Measurements from ENCODE around the gene FTO. TPM values are rescaled to one million over a fixed set of nuclear protein-coding genes. Genes with fewer than 3 reads are reported as not detected.

The FTO gene
- total and polyA plus RNA-seq, 2 of the 8 experiments (the other 6 are each of a cell fraction or from before 2014, with no cell fraction given) = 34.5 to 59.8 TPM

- Histone ChIP-seq H2BK5ac (ENCODE audit: low read depth, low read length) (no peak overlapping the region), H3K36me3 (ENCODE audit: control insufficient read depth in 2 of 4, insufficient read depth in 4 of 4, low read length in 3 of 4) (no peaks in the 10 kb centered on the region), H4K5ac (ENCODE audit: insufficient read length, low read depth, low read length) (no peak overlapping the region), H3K23ac (ENCODE audit: insufficient read length) (no peak overlapping the region), H3K9ac (replicated peaks in 1 of 4; ENCODE audit: extremely low read depth in 1 of 4, low read depth in 3 of 4, low read length in 3 of 4) (no peak overlapping the region), H3K23me2 (ENCODE audit: low read depth, low read length) (no peaks in the 10 kb centered on the region), H2AK5ac (ENCODE audit: low read depth, low read length) (no peak overlapping the region), H3K27me3 (replicated peaks in 1 of 4; ENCODE audit: control insufficient read depth in 3 of 4, extremely low read depth in 1 of 4, insufficient read depth in 3 of 4, low read length in 3 of 4) (no peaks in the 10 kb centered on the region), H3K56ac (replicated peaks; ENCODE audit: insufficient read length, low read depth, low read length) (no peak overlapping the region), H4K91ac (replicated peaks; ENCODE audit: insufficient read length, low read length) (no peak overlapping the region), H3K18ac (ENCODE audit: extremely low read depth, low read length) (no peak overlapping the region), H2BK15ac (ENCODE audit: low read length) (no peak overlapping the region), H3K27ac (ENCODE audit: low read depth, low read length) (no peak overlapping the region), H4K20me1 (replicated peaks in 1 of 2; ENCODE audit: control insufficient read depth in 1 of 2, insufficient read depth in 2 of 2, low read length in 2 of 2) (no peaks in the 10 kb centered on the region), H4K8ac (ENCODE audit: extremely low read depth, insufficient read depth, low read length) (no peak overlapping the region), H2BK120ac (replicated peaks; ENCODE audit: low read depth, low read length) (no peak overlapping the region), H3K4ac (replicated peaks; ENCODE audit: insufficient read length, low read depth, low read length) (no peak overlapping the region), H2AFZ (ENCODE audit: low read length) (no peak overlapping the region), H3K4me2 (ENCODE audit: insufficient read depth in 1 of 2, low read depth in 2 of 2, low read length in 2 of 2) (no peak overlapping the region), H3K4me3 (ENCODE audit: extremely low read depth in 1 of 4, insufficient read depth in 2 of 4, low read depth in 3 of 4, low read length in 4 of 4) (no peak overlapping the region), H2BK20ac (ENCODE audit: low read length) (no peak overlapping the region), H3K9me3 (ENCODE audit: insufficient read depth in 2 of 2, low read depth in 1 of 2, low read length in 1 of 2) (no peaks in the 10 kb centered on the region), H3K79me2 (ENCODE audit: control insufficient read depth in 1 of 2, insufficient read depth in 2 of 2, low read length in 2 of 2) (no peaks in the 10 kb centered on the region), H3K79me1 (ENCODE audit: low read depth, low read length) (no peaks in the 10 kb centered on the region), H3K14ac (ENCODE audit: insufficient read length) (no peak overlapping the region), H2BK12ac (ENCODE audit: low read depth, low read length) (no peak overlapping the region), H3K4me1 (replicated peaks in 1 of 4; ENCODE audit: control insufficient read depth in 3 of 4, insufficient read depth in 4 of 4, low read length in 3 of 4) (peaks cover 0 to 8% (median 2%) of the 10 kb centered on the region in 4 experiments; a peak in 2 of 7 replicates)
- FAIRE-seq = no peak
- no peak for DNase-seq (ENCODE audit: low read depth in 1 of 2, low spot score in 2 of 2)
- TF ChIP-seq SRF (IDR thresholded peaks at IDR 0.05; ENCODE audit: low read depth, low read length) (no peak), SP2 (IDR thresholded peaks at IDR 0.05; ENCODE audit: low read length) (no peak), GABPA (IDR thresholded peaks at IDR 0.05; ENCODE audit: borderline replicate concordance, insufficient read depth, low read length) (no peak), CEBPB (IDR thresholded peaks at IDR 0.05; ENCODE audit: low read depth, low read length) (no peak), RNF2 (IDR thresholded peaks at IDR 0.05; ENCODE audit: borderline replicate concordance, low read depth, low read length, missing control alignments, poor library complexity, severe bottlenecking) (no peak), KDM4A (IDR thresholded peaks at IDR 0.05; ENCODE audit: low read depth, low read length, severe bottlenecking) (no peak), POLR2A (IDR thresholded peaks at IDR 0.05; ENCODE audit: control extremely low read depth in 1 of 2, low read depth in 2 of 2, low read length in 2 of 2) (no peak), TAF7 (optimal IDR thresholded peaks at IDR 0.05; ENCODE audit: borderline replicate concordance, low read depth, low read length) (no peak), ATF2 (IDR thresholded peaks at IDR 0.05; ENCODE audit: low read length) (no peak), BACH1 (IDR thresholded peaks at IDR 0.05; ENCODE audit: low read length) (no peak), CBX5 (IDR thresholded peaks at IDR 0.05; ENCODE audit: low read depth, low read length) (no peak), GTF2F1 (IDR thresholded peaks at IDR 0.05; ENCODE audit: borderline replicate concordance, low read depth, low read length) (no peak), RBBP5 (IDR thresholded peaks at IDR 0.05; ENCODE audit: borderline replicate concordance, low read depth, low read length) (no peak), KDM5A (IDR thresholded peaks at IDR 0.05; ENCODE audit: low read length) (no peak)
- CTCF ChIA-PET (ENCODE audit: partially characterized antibody) = no interaction called here
- WGBS, 2 experiments (ENCODE audit: extremely low coverage in 1 of 2, insufficient coverage in 1 of 2, insufficient read length in 1 of 2, insufficient replicate concordance in 2 of 2, low coverage in 1 of 2, low lambda C conversion rate in 2 of 2, missing lambda C conversion rate in 1 of 2) = 96% methylated on average over 2 of the region's 2 CpGs; no CpG with 5 or more reads in 1 of the 2 experiments
- POLR2A ChIA-PET (ENCODE audit: partially characterized antibody) = no interaction called here
Measured at GRCh38 chr16:53968454-53968853, 264.5 kb downstream of the FTO start.

Data from H1 (cell line).